Left ventricle myocardium inferior (tissue), 1 donor: Measurements from ENCODE around the gene RAB39A. TPM values are rescaled to one million over a fixed set of nuclear protein-coding genes. Genes with fewer than 3 reads are reported as not detected.

Source experiments
- DNase-seq: peaks from one replicate; pipeline ENCODE4 v3.0.0-alpha.2; 2020
- H3K27ac ChIP-seq: fragments of 200-600 bp; replicated peaks from 2 replicates; pipeline ENCODE4 v1.8.0; 2021
- H3K27me3 ChIP-seq: fragments of 200-600 bp; 2 replicates; pipeline ENCODE4 v1.8.0; 2021; ENCODE audit warnings: low read depth
- H3K36me3 ChIP-seq: fragments of 200-600 bp; 2 replicates; pipeline ENCODE4 v1.8.0; 2021
- H3K4me1 ChIP-seq: fragments of 200-600 bp; 2 replicates; pipeline ENCODE4 v1.8.0; 2021
- H3K4me3 ChIP-seq: fragments of 200-600 bp; 2 replicates; pipeline ENCODE4 v1.8.0; 2021; ENCODE audit warnings: mild to moderate bottlenecking, moderate library complexity
- H3K9me3 ChIP-seq: fragments of 200-600 bp; replicated peaks from 2 replicates; pipeline ENCODE4 v1.8.0; 2021
- intact Hi-C: fragments of 100-400 bp; cut with micrococcal nuclease; formaldehyde crosslinking; loops from one replicate; pipeline ENCODE4 v1.11.0; 2022
- total RNA-seq: library from RNA; stranded (reverse); fragmentation: NEBNext Ultra II Directional; extraction: Animal tissue kit (Norgen Biotek cat#: 25700); gene quantifications from one replicate; pipeline ENCODE4 v1.2.1, GENCODE V29; 2021
- TF ChIP-seq, protein P1 (sequence below): fragments of 200-600 bp; IDR thresholded peaks from 2 replicates; pipeline ENCODE4 v1.8.0; 2021; ENCODE audit warnings: antibody characterized with exemption, mild to moderate bottlenecking, borderline replicate concordance
- donor health status: DM: no; HTN: yes; CAD: no; lungs with severe emphysema.

The RAB39A gene
- total RNA-seq, 1 donor from 2014 or later = 0.52 TPM

DNA sequence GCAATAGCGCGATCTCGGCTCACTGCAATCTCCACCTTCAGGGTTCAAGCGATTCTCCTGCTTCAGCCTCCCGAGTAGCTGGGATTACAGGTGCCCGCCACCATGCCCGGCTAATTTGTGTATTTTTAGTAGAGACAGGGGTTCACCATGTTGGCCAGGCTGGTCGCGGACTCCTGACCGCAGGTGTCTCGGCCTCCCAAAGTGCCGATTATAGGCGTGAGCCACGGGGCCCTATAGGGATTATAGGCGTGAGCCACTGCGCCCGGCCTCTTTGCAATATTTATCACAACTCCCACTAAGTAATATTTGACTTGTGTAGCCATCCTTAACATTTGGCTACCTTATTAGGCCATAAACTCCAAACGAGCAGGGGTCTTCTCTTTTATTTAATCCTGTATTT, 79.6 kb downstream of the RAB39A start:
- Histone ChIP-seq H3K27ac (no peak overlapping the region), H3K4me1 (peaks cover 46% of the 10 kb centered on the region), H3K36me3 (no peaks in the 10 kb centered on the region), H3K9me3 (no peaks in the 10 kb centered on the region), H3K4me3 (no peak overlapping the region), H3K27me3 (no peaks in the 10 kb centered on the region)
- intact Hi-C loops = no loop called here
- TF ChIP-seq, protein P1, sequence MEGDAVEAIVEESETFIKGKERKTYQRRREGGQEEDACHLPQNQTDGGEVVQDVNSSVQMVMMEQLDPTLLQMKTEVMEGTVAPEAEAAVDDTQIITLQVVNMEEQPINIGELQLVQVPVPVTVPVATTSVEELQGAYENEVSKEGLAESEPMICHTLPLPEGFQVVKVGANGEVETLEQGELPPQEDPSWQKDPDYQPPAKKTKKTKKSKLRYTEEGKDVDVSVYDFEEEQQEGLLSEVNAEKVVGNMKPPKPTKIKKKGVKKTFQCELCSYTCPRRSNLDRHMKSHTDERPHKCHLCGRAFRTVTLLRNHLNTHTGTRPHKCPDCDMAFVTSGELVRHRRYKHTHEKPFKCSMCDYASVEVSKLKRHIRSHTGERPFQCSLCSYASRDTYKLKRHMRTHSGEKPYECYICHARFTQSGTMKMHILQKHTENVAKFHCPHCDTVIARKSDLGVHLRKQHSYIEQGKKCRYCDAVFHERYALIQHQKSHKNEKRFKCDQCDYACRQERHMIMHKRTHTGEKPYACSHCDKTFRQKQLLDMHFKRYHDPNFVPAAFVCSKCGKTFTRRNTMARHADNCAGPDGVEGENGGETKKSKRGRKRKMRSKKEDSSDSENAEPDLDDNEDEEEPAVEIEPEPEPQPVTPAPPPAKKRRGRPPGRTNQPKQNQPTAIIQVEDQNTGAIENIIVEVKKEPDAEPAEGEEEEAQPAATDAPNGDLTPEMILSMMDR = no peak
- no peak for DNase-seq

DNA sequence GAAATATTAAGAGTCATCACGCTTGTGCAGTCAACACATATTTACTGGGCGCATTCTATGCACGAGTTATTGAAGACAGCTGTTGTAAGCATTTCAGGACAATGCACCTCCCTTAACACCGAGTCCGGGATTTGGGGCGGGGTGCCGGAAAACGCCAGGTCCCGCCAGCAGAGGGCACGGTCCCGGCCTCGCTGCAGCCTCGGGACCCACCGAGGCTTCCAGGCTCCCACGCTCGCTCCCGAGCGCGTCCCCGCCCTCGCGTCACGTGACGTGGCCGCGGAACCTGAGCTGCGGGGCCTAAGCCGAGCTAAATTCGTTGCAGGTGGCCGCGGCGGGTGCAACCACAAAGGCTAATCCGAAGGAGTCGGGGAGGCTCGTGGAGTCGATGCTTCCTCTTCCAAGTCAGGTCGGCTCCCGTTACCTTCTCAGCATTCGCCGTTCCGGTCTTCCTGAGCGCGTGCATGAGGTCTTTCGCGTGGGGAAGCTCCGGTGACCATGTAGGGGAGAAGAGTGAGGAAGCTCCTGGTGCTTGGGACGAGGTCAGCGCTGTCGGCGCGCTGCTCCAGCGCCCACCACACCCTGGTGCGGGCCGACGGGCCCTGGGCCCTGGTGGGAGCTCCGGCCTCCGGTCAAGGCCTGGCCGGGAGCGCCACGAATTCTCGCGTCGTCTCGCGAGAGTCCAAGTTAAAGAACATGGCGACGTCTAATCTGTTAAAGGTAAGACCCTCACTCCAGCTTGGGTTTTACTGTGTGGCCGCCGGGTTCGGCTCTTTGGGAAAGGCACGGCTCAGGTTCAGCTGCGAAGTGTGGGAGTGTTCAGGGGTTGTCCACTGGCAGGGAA, 80.6 kb downstream of the RAB39A start, which contains the start of gene CUL5:
TSS of gene CUL5 (plus strand) at position 243 of the 841 bp plus-strand sequence. CDS start at position 694, 451 bp downstream.
- TF ChIP-seq, protein P1 = peak; percentile 92
- intact Hi-C loops = no loop called here
- no peaks in the 10 kb centered on the region for H3K9me3 ChIP-seq

DNA sequence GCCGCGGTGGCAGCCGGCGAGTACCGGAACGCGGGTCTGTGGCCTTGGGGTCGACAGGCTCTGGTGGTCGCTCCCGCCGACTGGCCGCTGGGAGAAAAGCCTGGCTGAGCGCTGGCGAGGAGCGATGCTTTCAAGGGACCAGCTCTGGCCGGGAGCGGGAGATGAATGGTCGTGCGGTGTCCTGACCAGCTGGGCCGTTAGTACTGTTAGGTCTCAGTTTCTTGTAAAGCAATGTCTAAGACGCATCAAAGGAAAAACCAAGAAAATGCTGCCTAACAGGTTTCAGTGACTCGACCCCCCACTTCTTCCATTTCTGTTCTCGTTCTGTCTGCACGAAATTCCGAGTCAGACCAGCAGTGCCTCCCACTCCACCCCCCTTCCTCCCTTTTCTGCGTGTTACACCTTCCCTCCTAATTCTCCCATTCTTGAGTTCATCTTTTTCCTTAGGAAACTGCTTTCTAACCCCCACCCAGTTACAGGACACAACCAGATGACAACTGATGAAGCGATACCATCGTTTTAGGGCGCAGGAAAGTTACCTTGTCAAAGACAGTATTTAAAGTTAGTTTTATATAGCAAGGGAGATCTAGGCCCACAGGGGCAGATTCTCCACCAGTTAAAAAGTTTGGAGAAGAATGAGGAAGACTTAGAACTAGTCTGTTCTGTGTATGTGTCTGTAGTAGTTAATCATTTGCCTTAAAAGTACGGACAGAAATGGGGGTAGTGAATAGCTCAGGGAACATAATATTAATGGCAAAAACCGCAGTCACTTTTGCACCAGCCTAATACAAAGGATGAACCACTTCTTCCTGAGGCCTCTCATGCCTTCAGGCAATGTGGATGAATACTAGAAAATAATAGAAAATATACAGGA, 81.5 kb downstream of the RAB39A start:
- DNase-seq = no peak
- intact Hi-C loops = no loop called here
- Histone ChIP-seq H3K9me3 (no peaks in the 10 kb centered on the region), H3K36me3 (no peaks in the 10 kb centered on the region), H3K4me1 (peaks cover 65% of the 10 kb centered on the region), H3K27me3 (no peaks in the 10 kb centered on the region), H3K27ac (peak overlapping the region; percentile 100), H3K4me3 (peak overlapping the region; percentile 99)
- TF ChIP-seq, protein P1 = no peak

More for the DNA sequence above, 80.6 kb downstream of the RAB39A start, which contains the start of gene CUL5:
- no peaks in the 10 kb centered on the region for H3K27me3 ChIP-seq
- peak; percentile 92 for DNase-seq
- H3K27ac ChIP-seq = peak within 1 kb of the TSS; percentile 100
- peaks cover 56% of the 10 kb centered on the region for H3K4me1 ChIP-seq
- peak within 1 kb of the TSS; percentile 99 for H3K4me3 ChIP-seq
- H3K36me3 ChIP-seq = no peaks in the 10 kb centered on the region

DNA sequence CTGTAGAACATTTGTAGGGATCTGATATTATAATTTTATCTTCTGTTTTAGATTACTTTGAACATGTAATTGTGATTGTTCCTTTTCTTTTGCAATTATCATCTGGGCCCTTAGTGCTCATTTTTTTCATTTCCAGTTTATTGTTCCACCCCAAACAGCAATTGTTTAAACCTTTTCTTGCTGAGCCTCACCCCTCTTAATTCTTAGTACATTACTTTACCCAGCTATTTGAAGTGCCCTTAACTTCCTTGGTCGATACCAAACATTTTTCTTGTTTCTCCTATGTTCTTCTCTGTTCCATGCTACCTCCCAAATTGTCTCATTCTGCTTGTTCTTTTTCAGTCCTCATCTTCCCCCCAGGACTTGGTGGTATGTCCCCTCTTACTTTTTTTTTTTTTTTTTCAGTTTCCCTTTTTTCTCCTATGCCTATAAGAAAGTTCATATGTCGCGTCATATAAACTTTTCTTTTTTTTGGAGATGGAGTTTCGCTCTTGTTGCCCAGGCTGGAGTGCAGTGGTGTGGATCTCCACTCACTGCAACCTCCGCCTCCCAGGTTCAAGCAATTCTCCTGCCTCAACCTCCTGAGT, 84.0 kb downstream of the RAB39A start:
- peaks cover 80% of the 10 kb centered on the region for H3K4me1 ChIP-seq
- H3K27me3 ChIP-seq = no peaks in the 10 kb centered on the region
- H3K27ac ChIP-seq = no peak overlapping the region
- intact Hi-C loops = no loop called here
- H3K36me3 ChIP-seq = no peaks in the 10 kb centered on the region
- no peaks in the 10 kb centered on the region for H3K9me3 ChIP-seq
- DNase-seq = no peak
- no peak overlapping the region for H3K4me3 ChIP-seq
- TF ChIP-seq, protein P1 = no peak

Other genes starting within 250 kb of the RAB39A start
- 64.0 TPM for gene SLN, start 216.4 kb upstream of the RAB39A start, total RNA-seq
- gene SLC35F2, start 69.7 kb upstream of the RAB39A start, total RNA-seq = 1.0 TPM
- 42.5 TPM for gene CUL5, start 80.5 kb downstream of the RAB39A start, total RNA-seq
- 404 TPM for gene ACAT1, start 193.1 kb downstream of the RAB39A start, total RNA-seq